ENCODE results near the gene EFCAB7. TPM values are rescaled to one million over a fixed set of nuclear protein-coding genes. Genes with fewer than 3 reads are reported as not detected.

Gene EFCAB7
- total and polyA plus RNA-seq, 2 of the 4 experiments (the other 2 are of a cell fraction): 2.3 TPM

DNA sequence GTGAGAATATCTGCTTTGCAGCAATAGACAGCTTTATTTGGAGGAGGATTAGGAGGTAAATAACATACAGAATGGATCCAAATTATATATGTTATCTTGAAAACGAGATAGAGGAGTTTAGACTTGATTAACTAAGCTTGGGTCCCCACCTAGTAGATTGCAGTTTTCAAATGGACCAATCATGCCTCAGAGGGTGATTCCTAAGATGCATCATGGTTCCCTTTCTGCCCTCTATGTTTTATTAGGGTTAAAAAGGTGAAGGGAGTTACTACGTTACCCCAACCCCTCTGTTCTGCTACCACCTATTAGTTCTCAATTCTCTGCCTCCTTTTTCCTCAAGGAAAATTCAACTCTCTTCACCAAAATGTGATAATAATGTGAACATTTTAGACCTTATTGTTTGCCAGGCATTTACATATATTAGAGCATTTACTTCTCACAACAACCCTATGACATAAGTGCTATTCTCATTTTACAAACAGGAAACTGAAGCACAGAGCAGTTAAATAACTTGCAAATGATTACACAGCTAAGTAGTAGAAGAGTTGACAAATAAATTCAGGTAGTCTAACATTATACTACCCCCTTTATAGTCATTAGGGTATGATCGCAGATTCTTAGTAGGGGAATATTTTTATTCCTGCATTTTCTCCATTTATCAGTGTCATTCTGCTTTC is 46.5 kb downstream of the EFCAB7 start:
- no peak overlapping the region for H3K56ac ChIP-seq (ENCODE audit: extremely low read depth, insufficient read depth, low read length)
- no peak overlapping the region for H4K5ac ChIP-seq (ENCODE audit: low read depth, low read length)
- in situ Hi-C loops (cut with MboI; ENCODE audit: low sequenced_read_pairs) (no loop called here), dilution Hi-C loops (cut with HindIII; ENCODE audit: low sequenced_read_pairs, unreplicated experiment) (no loop called here), intact Hi-C loops (cut with micrococcal nuclease) (no loop called here)
- no peak overlapping the region for H2AK5ac ChIP-seq (ENCODE audit: low read depth, low read length)
- ATAC-seq (ENCODE audit: low read depth) (no peak), DNase-seq (no peak)
- no peaks in the 10 kb centered on the region for H3K4me1 ChIP-seq (ENCODE audit: control insufficient read depth, insufficient read depth, low read length)
- no peak overlapping the region for H3K4me2 ChIP-seq (ENCODE audit: low read depth, low read length)
- CTCF ChIA-PET: interaction anchor here (0.5 kb wide), 1 partner anchor 11 kb away, joined by 3 read pairs; no protein-coding TSS in a partner anchor
- WGBS, 2 experiments (ENCODE audit: extremely low coverage in 2 of 2, insufficient read length in 1 of 2): no CpG with 5 or more reads among the region's 3 CpGs
- H2BK5ac ChIP-seq (ENCODE audit: low read depth, low read length, poor library complexity, severe bottlenecking): no peak overlapping the region
- H3K9me3 ChIP-seq (ENCODE audit: control insufficient read depth, insufficient read depth, low read length): no peaks in the 10 kb centered on the region
- H2BK20ac ChIP-seq (ENCODE audit: low read depth, low read length): no peak overlapping the region
- no peak overlapping the region for H3K4me3 ChIP-seq (ENCODE audit: insufficient read depth, low read depth, low read length)
- no peak overlapping the region for H2AK9ac ChIP-seq (replicated peaks; ENCODE audit: low read depth, low read length, poor library complexity)
- H2BK120ac ChIP-seq (ENCODE audit: low read depth, low read length): no peak overlapping the region
- H3K9me1 ChIP-seq (ENCODE audit: insufficient read depth, low read length): no peaks in the 10 kb centered on the region
- H2AFZ ChIP-seq (replicated peaks; ENCODE audit: low read length, poor library complexity): no peak overlapping the region
- H3K23ac ChIP-seq (ENCODE audit: low read depth, low read length): no peak overlapping the region
- H3K4ac ChIP-seq (ENCODE audit: low read depth, low read length): no peak overlapping the region
- no TSS peak for BruUV-seq (replicated peaks)
- no peak overlapping the region for H3K9ac ChIP-seq (ENCODE audit: low read depth, low read length)
- no peaks in the 10 kb centered on the region for H4K20me1 ChIP-seq (ENCODE audit: insufficient read depth, low read length)
- no peaks in the 10 kb centered on the region for H3K36me3 ChIP-seq (ENCODE audit: control insufficient read depth, insufficient read depth, low read length)
- no peak overlapping the region for H2BK15ac ChIP-seq (ENCODE audit: low read depth, low read length)
- H4K91ac ChIP-seq (ENCODE audit: insufficient read depth, low read depth, low read length): no peak overlapping the region
- no peaks in the 10 kb centered on the region for H3K27me3 ChIP-seq (ENCODE audit: control insufficient read depth, insufficient read depth, low read length)
- no peak overlapping the region for H3K18ac ChIP-seq (ENCODE audit: low read depth, low read length)
- no peaks in the 10 kb centered on the region for H3K79me1 ChIP-seq (ENCODE audit: low read depth in 1 of 2, low read length in 2 of 2)
- POLR2A ChIA-PET (ENCODE audit: unreplicated experiment): no interaction called here
- TF ChIP-seq CEBPB (IDR thresholded peaks at IDR 0.05; ENCODE audit: low read depth, low read length) (no peak), SMC3 (IDR thresholded peaks at IDR 0.05; ENCODE audit: low read depth, low read length) (no peak), MAFK (IDR thresholded peaks at IDR 0.05; ENCODE audit: low read depth, low read length) (no peak), CHD1 (IDR thresholded peaks at IDR 0.05; ENCODE audit: low read depth, low read length) (no peak), NFE2L2 (IDR thresholded peaks at IDR 0.05; ENCODE audit: low read depth, low read length) (no peak), FOS (IDR thresholded peaks at IDR 0.05; ENCODE audit: low read depth, low read length) (no peak)
- TF ChIP-seq, protein P1, sequence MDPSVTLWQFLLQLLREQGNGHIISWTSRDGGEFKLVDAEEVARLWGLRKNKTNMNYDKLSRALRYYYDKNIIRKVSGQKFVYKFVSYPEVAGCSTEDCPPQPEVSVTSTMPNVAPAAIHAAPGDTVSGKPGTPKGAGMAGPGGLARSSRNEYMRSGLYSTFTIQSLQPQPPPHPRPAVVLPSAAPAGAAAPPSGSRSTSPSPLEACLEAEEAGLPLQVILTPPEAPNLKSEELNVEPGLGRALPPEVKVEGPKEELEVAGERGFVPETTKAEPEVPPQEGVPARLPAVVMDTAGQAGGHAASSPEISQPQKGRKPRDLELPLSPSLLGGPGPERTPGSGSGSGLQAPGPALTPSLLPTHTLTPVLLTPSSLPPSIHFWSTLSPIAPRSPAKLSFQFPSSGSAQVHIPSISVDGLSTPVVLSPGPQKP (IDR thresholded peaks at IDR 0.05; ENCODE audit: borderline replicate concordance, low read depth, low read length): no peak
- TF ChIP-seq, protein P2, sequence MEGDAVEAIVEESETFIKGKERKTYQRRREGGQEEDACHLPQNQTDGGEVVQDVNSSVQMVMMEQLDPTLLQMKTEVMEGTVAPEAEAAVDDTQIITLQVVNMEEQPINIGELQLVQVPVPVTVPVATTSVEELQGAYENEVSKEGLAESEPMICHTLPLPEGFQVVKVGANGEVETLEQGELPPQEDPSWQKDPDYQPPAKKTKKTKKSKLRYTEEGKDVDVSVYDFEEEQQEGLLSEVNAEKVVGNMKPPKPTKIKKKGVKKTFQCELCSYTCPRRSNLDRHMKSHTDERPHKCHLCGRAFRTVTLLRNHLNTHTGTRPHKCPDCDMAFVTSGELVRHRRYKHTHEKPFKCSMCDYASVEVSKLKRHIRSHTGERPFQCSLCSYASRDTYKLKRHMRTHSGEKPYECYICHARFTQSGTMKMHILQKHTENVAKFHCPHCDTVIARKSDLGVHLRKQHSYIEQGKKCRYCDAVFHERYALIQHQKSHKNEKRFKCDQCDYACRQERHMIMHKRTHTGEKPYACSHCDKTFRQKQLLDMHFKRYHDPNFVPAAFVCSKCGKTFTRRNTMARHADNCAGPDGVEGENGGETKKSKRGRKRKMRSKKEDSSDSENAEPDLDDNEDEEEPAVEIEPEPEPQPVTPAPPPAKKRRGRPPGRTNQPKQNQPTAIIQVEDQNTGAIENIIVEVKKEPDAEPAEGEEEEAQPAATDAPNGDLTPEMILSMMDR (conservative IDR thresholded peaks at IDR 0.05; ENCODE audit: low read depth, low read length): no peak
- TF ChIP-seq, protein P3, sequence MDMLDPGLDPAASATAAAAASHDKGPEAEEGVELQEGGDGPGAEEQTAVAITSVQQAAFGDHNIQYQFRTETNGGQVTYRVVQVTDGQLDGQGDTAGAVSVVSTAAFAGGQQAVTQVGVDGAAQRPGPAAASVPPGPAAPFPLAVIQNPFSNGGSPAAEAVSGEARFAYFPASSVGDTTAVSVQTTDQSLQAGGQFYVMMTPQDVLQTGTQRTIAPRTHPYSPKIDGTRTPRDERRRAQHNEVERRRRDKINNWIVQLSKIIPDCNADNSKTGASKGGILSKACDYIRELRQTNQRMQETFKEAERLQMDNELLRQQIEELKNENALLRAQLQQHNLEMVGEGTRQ (IDR thresholded peaks at IDR 0.05; ENCODE audit: low read depth, low read length): no peak
- no peak overlapping the region for H4K8ac ChIP-seq (ENCODE audit: low read depth in 2 of 2, low read length in 2 of 2)
- no peak overlapping the region for H3K27ac ChIP-seq (ENCODE audit: insufficient read depth, low read length)
- no peak overlapping the region for H3K14ac ChIP-seq (replicated peaks; ENCODE audit: low read depth, low read length)

All from IMR-90 (cell line).